ENCODE measurements around the gene DCAF17. TPM values are rescaled to one million over a fixed set of nuclear protein-coding genes. Genes with fewer than 3 reads are reported as not detected.

Gene DCAF17
- total RNA-seq, 2 donors from 2014 or later: 8.2 to 16.9 TPM

GRCh38 chr2:171389780-171390179 is 44.2 kb upstream of the DCAF17 start:
- Histone ChIP-seq H3K9me3 (no peaks in the 10 kb centered on the region), H3K36me3 (replicated peaks in 1 of 2; ENCODE audit: insufficient read depth in 1 of 2, low read depth in 2 of 2) (no peaks in the 10 kb centered on the region), H3K27me3 (no peaks in the 10 kb centered on the region), H3K27ac (no peak overlapping the region), H3K4me1 (no peaks in the 10 kb centered on the region), H3K4me3 (no peak overlapping the region)
- no peak for DNase-seq
- 92 to 100% methylated on average over 1 of the region's 1 CpG for WGBS, 2 donors
- intact Hi-C loops (cut with DNase I): no loop called here
- ATAC-seq: no peak
- no peak for TF ChIP-seq POLR2A (IDR thresholded peaks at IDR 0.05)

- ATAC-seq: no peak
- H3K9me3 ChIP-seq: no peaks in the 10 kb centered on the region
- 84 to 93% methylated on average over 1 of the region's 1 CpG for WGBS, 2 donors
- no peaks in the 10 kb centered on the region for H3K36me3 ChIP-seq (replicated peaks in 1 of 2; ENCODE audit: insufficient read depth in 1 of 2, low read depth in 2 of 2)
- intact Hi-C loops (cut with DNase I): no loop called here
- H3K27me3 ChIP-seq: no peaks in the 10 kb centered on the region
- H3K27ac ChIP-seq: no peak overlapping the region
- H3K4me1 ChIP-seq: no peaks in the 10 kb centered on the region
- TF ChIP-seq POLR2A (IDR thresholded peaks at IDR 0.05): no peak
- no peak for DNase-seq
- no peak overlapping the region for H3K4me3 ChIP-seq
Observed at GRCh38 chr2:171390941-171391516, 43.0 kb upstream of the DCAF17 start.

- no peaks in the 10 kb centered on the region for H3K4me1 ChIP-seq
- intact Hi-C loops (cut with DNase I): no loop called here
- H3K27me3 ChIP-seq: no peaks in the 10 kb centered on the region
- H3K9me3 ChIP-seq: no peaks in the 10 kb centered on the region
- no peak for ATAC-seq
- TF ChIP-seq CTCF (IDR thresholded peaks at IDR 0.05) (no peak), POLR2A (IDR thresholded peaks at IDR 0.05) (no peak)
- H3K27ac ChIP-seq: no peak overlapping the region
- WGBS, 2 donors: 86 to 90% methylated on average over 2 of the region's 2 CpGs
- no peaks in the 10 kb centered on the region for H3K36me3 ChIP-seq (replicated peaks in 1 of 2; ENCODE audit: insufficient read depth in 1 of 2, low read depth in 2 of 2)
- no peak for DNase-seq
- H3K4me3 ChIP-seq: no peak overlapping the region
Observed at GRCh38 chr2:171391532-171391931, 42.5 kb upstream of the DCAF17 start.

- TF ChIP-seq CTCF (IDR thresholded peaks at IDR 0.05): no peak
- TF ChIP-seq POLR2A (IDR thresholded peaks at IDR 0.05): no peak
- WGBS, 2 donors: 83 to 100% methylated on average over 1 of the region's 1 CpG
- Histone ChIP-seq H3K36me3 (replicated peaks in 1 of 2; ENCODE audit: insufficient read depth in 1 of 2, low read depth in 2 of 2) (no peaks in the 10 kb centered on the region), H3K4me3 (no peak overlapping the region), H3K27ac (no peak overlapping the region), H3K4me1 (no peaks in the 10 kb centered on the region), H3K9me3 (no peaks in the 10 kb centered on the region), H3K27me3 (no peaks in the 10 kb centered on the region)
- no peak for ATAC-seq
- intact Hi-C loops (cut with DNase I): no loop called here
- DNase-seq: no peak
Observed at GRCh38 chr2:171393487-171393886, 40.5 kb upstream of the DCAF17 start.

GRCh38 chr2:171394164-171394740 is 39.8 kb upstream of the DCAF17 start:
- no peak for TF ChIP-seq POLR2A (IDR thresholded peaks at IDR 0.05)
- no peak for TF ChIP-seq CTCF (IDR thresholded peaks at IDR 0.05)
- ATAC-seq: no peak
- no peak for DNase-seq
- H3K36me3 ChIP-seq (replicated peaks in 1 of 2; ENCODE audit: insufficient read depth in 1 of 2, low read depth in 2 of 2): no peaks in the 10 kb centered on the region
- H3K4me3 ChIP-seq: no peak overlapping the region
- H3K4me1 ChIP-seq: no peaks in the 10 kb centered on the region
- WGBS, 2 donors: 28 to 36% methylated on average over 1 of the region's 1 CpG
- H3K9me3 ChIP-seq: no peaks in the 10 kb centered on the region
- intact Hi-C loops (cut with DNase I): no loop called here
- H3K27ac ChIP-seq: no peak overlapping the region
- no peaks in the 10 kb centered on the region for H3K27me3 ChIP-seq

GRCh38 chr2:171399292-171399691 is 34.7 kb upstream of the DCAF17 start:
- H3K4me3 ChIP-seq: no peak overlapping the region
- intact Hi-C loops (cut with DNase I): no loop called here
- ATAC-seq: no peak
- H3K27ac ChIP-seq: no peak overlapping the region
- no peaks in the 10 kb centered on the region for H3K27me3 ChIP-seq
- H3K9me3 ChIP-seq: no peaks in the 10 kb centered on the region
- no peaks in the 10 kb centered on the region for H3K36me3 ChIP-seq (replicated peaks in 1 of 2; ENCODE audit: insufficient read depth in 1 of 2, low read depth in 2 of 2)
- peaks cover 8% of the 10 kb centered on the region for H3K4me1 ChIP-seq
- DNase-seq: no peak
- TF ChIP-seq CTCF (IDR thresholded peaks at IDR 0.05) (no peak), POLR2A (IDR thresholded peaks at IDR 0.05) (no peak)

All from body of pancreas (tissue), 4 donors.